HEK293 (cell line): ENCODE results near the gene HEPH.

Experiments
- CTCF ChIP-seq: fragments of 450-650 bp; formaldehyde crosslinking; IDR thresholded peaks from 2 replicates; pipeline ENCODE4 v1.5.1; 2016; ENCODE audit warnings: missing biosample characterization, missing genetic modification characterization
- EGR2 ChIP-seq: fragments of 450-650 bp; formaldehyde crosslinking; IDR thresholded peaks from 2 replicates; pipeline ENCODE4 v1.5.1; 2016; ENCODE audit warnings: low read depth, missing biosample characterization, missing genetic modification characterization
- HOXC10 ChIP-seq: sonication (generic); formaldehyde crosslinking; IDR thresholded peaks from 2 replicates; pipeline ENCODE4 v1.8.1; 2023; ENCODE audit warnings: mild to moderate bottlenecking, missing genetic modification reagents
- PBX3 ChIP-seq: sonication (generic); formaldehyde crosslinking; IDR thresholded peaks from 2 replicates; pipeline ENCODE4 v1.8.1; 2022; ENCODE audit warnings: mild to moderate bottlenecking, moderate library complexity, missing genetic modification reagents
- PRDM6 ChIP-seq: fragments of 450-650 bp; formaldehyde crosslinking; IDR thresholded peaks from 2 replicates; pipeline ENCODE4 v1.5.1; 2017; ENCODE audit warnings: missing biosample characterization, missing genetic modification characterization
- YY1 ChIP-seq: fragments of 450-650 bp; formaldehyde crosslinking; IDR thresholded peaks from 2 replicates; pipeline ENCODE4 v1.5.1; 2018; ENCODE audit warnings: missing biosample characterization, missing genetic modification characterization
- ZBTB8A ChIP-seq: fragments of 450-650 bp; formaldehyde crosslinking; IDR thresholded peaks from 2 replicates; pipeline ENCODE4 v1.5.1; 2016; ENCODE audit warnings: missing biosample characterization, missing genetic modification characterization
- ZNF140 ChIP-seq: fragments of 450-650 bp; formaldehyde crosslinking; IDR thresholded peaks from 2 replicates; pipeline ENCODE4 v1.5.1; 2016; ENCODE audit warnings: missing biosample characterization, missing genetic modification characterization
- ZNF19 ChIP-seq: fragments of 450-650 bp; formaldehyde crosslinking; IDR thresholded peaks from 2 replicates; pipeline ENCODE4; 2016; ENCODE audit warnings: missing biosample characterization, missing genetic modification characterization, low read depth
- ZNF239 ChIP-seq: fragments of 450-650 bp; formaldehyde crosslinking; IDR thresholded peaks from 2 replicates; pipeline ENCODE4 v1.5.1; 2016; ENCODE audit warnings: missing biosample characterization, missing genetic modification characterization
- ZNF274 ChIP-seq, 2 experiments: fragments of 200-500 bp in 1 of 2; fragments of 450-650 bp in 1 of 2; sonication (Bioruptor generic) in 1 of 2; formaldehyde crosslinking in 1 of 2; IDR thresholded peaks; 2 replicates each; pipeline versions ENCODE4 v1.5.1 to v1.6.1; 2014 to 2016; ENCODE audit warnings: borderline replicate concordance in 1 of 2, inconsistent platforms in 1 of 2, low read length in 1 of 2, missing biosample characterization in 1 of 2, missing genetic modification characterization in 1 of 2
- ZNF639 ChIP-seq: fragments of 450-650 bp; formaldehyde crosslinking; IDR thresholded peaks from 2 replicates; pipeline ENCODE4 v1.5.1; 2016; ENCODE audit warnings: missing biosample characterization, missing genetic modification characterization
- ZNF76 ChIP-seq: fragments of 450-650 bp; formaldehyde crosslinking; IDR thresholded peaks from 2 replicates; pipeline ENCODE4; 2016; ENCODE audit warnings: low read depth, missing biosample characterization, missing genetic modification characterization, borderline replicate concordance

- TF ChIP-seq CTCF (tag by site-specific recombination) (no peak), ZNF239 (tag by site-specific recombination) (no peak), ZNF19 (tag by site-specific recombination) (no peak), ZNF639 (tag by site-specific recombination) (no peak), YY1 (no peak), ZNF274 (IDR thresholded peaks at IDR 0.05; ENCODE audit: low read length) (no peak), ZNF274 (tag by site-specific recombination; IDR thresholded peaks at IDR 0.05; ENCODE audit: borderline replicate concordance) (no peak), PRDM6 (tag by site-specific recombination) (no peak), ZNF140 (tag by site-specific recombination) (no peak), EGR2 (tag by site-specific recombination) (no peak), PBX3 (CRISPR knock-in tag) (no peak), ZBTB8A (tag by site-specific recombination) (no peak), ZNF76 (tag by site-specific recombination) (no peak), HOXC10 (CRISPR knock-in tag) (no peak)
These were observed 884 bp downstream of the HEPH start for GRCh38 chrX:66164931-66165330.
